HepG2 (cell line): ENCODE measurements around the gene GNA12. TPM values are rescaled to one million over a fixed set of nuclear protein-coding genes. Genes with fewer than 3 reads are reported as not detected.

Experiments used
- ATAC-seq: fragments of 200-7000 bp; cut with Tn5 transposase; 3 replicates; pipeline ENCODE4 v1.9.1; 2020; ENCODE audit warnings: mild to moderate bottlenecking, moderate library complexity
- BruUV-seq: library from RNA; stranded (reverse); fragments of 400-500 nt; replicated peaks from 2 replicates; lab custom pipeline; 2021; lab: Mats Ljungman, UMichigan
- CTCF ChIA-PET: fragments of 300-600 bp; formaldehyde crosslinking; extraction: SDS; loops from one replicate; lab custom pipeline; 2021; ENCODE audit warnings: low total read pairs, inconsistent platforms, low intra/inter-chr PET ratio; lab: Yijun Ruan, JAX
- POLR2A ChIA-PET: fragments of 350-600 bp; sonication (Branson Sonifier 250); formaldehyde crosslinking; loops from one replicate; lab custom pipeline; 2020; ENCODE audit warnings: antibody characterized with exemption, inconsistent platforms; lab: Yijun Ruan, JAX
- DNase-seq: peaks from one replicate; pipeline ENCODE4 v3.0.0-alpha.2; 2015; ENCODE audit warnings: low spot score
- FAIRE-seq: peaks from 3 replicates; lab custom pipeline; 2011; peaks lifted over from hg19 to GRCh38; lab: Jason Lieb, UNC
- H2AFZ ChIP-seq: one replicate; pipeline ENCODE4 v1.6.1; 2011; ENCODE audit warnings: low read length, inconsistent platforms
- H3K27ac ChIP-seq: fragments of 300-600 bp; 3 replicates; pipeline ENCODE4 v1.8.0; 2011; ENCODE audit warnings: mixed run types, mild to moderate bottlenecking, mixed read lengths, low read length, inconsistent platforms; ENCODE audit not compliant: insufficient read depth; ENCODE audit errors: extremely low read length
- H3K27me3 ChIP-seq, 2 experiments: fragments of 200-600 bp in 1 of 2; 2 replicates in 1 of 2; 3 replicates in 1 of 2; pipeline versions ENCODE4 v1.6.0 to v1.8.0; 2011; ENCODE audit warnings: low read length in 2 of 2, mild to moderate bottlenecking in 2 of 2, moderate library complexity in 2 of 2, inconsistent platforms in 1 of 2; ENCODE audit not compliant: insufficient read depth in 2 of 2, control insufficient read depth in 1 of 2
- H3K36me3 ChIP-seq, 2 experiments: fragments of 200-600 bp in 1 of 2; replicated peaks in 1 of 2; 2 replicates in 1 of 2; 3 replicates in 1 of 2; pipeline versions ENCODE4 v1.5.1 to v1.8.0; 2011; ENCODE audit warnings: low read length in 2 of 2, inconsistent platforms in 1 of 2; ENCODE audit not compliant: insufficient read depth in 2 of 2, control insufficient read depth in 1 of 2
- H3K4me1 ChIP-seq: 2 replicates; pipeline ENCODE4 v1.5.1; 2012; ENCODE audit warnings: low read length, inconsistent platforms; ENCODE audit not compliant: insufficient read depth
- H3K4me2 ChIP-seq: 2 replicates; pipeline ENCODE4 v1.6.0; 2011; ENCODE audit warnings: low read depth, low read length, inconsistent platforms
- H3K4me3 ChIP-seq, 3 experiments: fragments of 200-600 bp in 1 of 3; sonication (generic), shearing (Covaris generic) in 1 of 3; replicated peaks in 1 of 3; 2 replicates each; pipeline ENCODE4 v1.5.1; 2011 to 2016; ENCODE audit warnings: low read length in 3 of 3, inconsistent platforms in 2 of 3, low read depth in 2 of 3, mild to moderate bottlenecking in 2 of 3, control low read depth in 1 of 3, mixed read lengths in 1 of 3; ENCODE audit not compliant: insufficient read depth in 1 of 3
- H3K79me2 ChIP-seq: one replicate; pipeline ENCODE4 v1.6.1; 2011; ENCODE audit warnings: low read length, inconsistent platforms; ENCODE audit not compliant: insufficient read depth
- H3K9ac ChIP-seq: 2 replicates; pipeline ENCODE4 v1.6.0; 2011; ENCODE audit warnings: mild to moderate bottlenecking, low read depth, low read length, inconsistent platforms; ENCODE audit not compliant: insufficient read depth
- H3K9me3 ChIP-seq: 2 replicates; pipeline ENCODE4 v1.5.1; 2012; ENCODE audit warnings: mild to moderate bottlenecking, low read length
- H4K20me1 ChIP-seq: 2 replicates; pipeline ENCODE4 v1.6.0; 2011; ENCODE audit warnings: inconsistent platforms, mild to moderate bottlenecking, low read length, moderate library complexity; ENCODE audit not compliant: insufficient read depth
- ARNTL ChIP-seq: sonication (generic); formaldehyde crosslinking; IDR thresholded peaks from 2 replicates; pipeline ENCODE4 v1.4.0; 2020; ENCODE audit warnings: mild to moderate bottlenecking, missing genetic modification reagents
- HMG20A ChIP-seq: IDR thresholded peaks from 2 replicates; pipeline ENCODE4 v1.6.1; 2016; ENCODE audit warnings: borderline replicate concordance
- MED8 ChIP-seq: sonication (generic); formaldehyde crosslinking; IDR thresholded peaks from 2 replicates; pipeline ENCODE4 v1.8.1; 2023; ENCODE audit warnings: mild to moderate bottlenecking, missing genetic modification reagents; ENCODE audit not compliant: insufficient replicate concordance
- SALL1 ChIP-seq: sonication (generic); formaldehyde crosslinking; IDR thresholded peaks from 2 replicates; pipeline ENCODE4 v1.8.0; 2022; ENCODE audit warnings: mild to moderate bottlenecking, missing genetic modification reagents
- SMC3 ChIP-seq: IDR thresholded peaks from 2 replicates; pipeline ENCODE4 v1.6.1; 2011; ENCODE audit warnings: low read length, improper control_type of control experiment
- XRCC5 ChIP-seq: fragments of 200-400 bp; formaldehyde crosslinking; optimal IDR thresholded peaks from 2 replicates; pipeline ENCODE3; 2017; ENCODE audit warnings: mild to moderate bottlenecking, low read length
- ZBTB7A ChIP-seq: sonication (generic); formaldehyde crosslinking; IDR thresholded peaks from 2 replicates; pipeline ENCODE4 v1.8.0; 2022; ENCODE audit warnings: mild to moderate bottlenecking, missing genetic modification reagents
- ZNF230 ChIP-seq: sonication (generic); formaldehyde crosslinking; IDR thresholded peaks from 2 replicates; pipeline ENCODE4 v1.4.0; 2020; ENCODE audit warnings: mild to moderate bottlenecking, missing genetic modification reagents
- ZNF274 ChIP-seq: sonication (generic); formaldehyde crosslinking; IDR thresholded peaks from 2 replicates; pipeline ENCODE4 v1.5.1; 2020; ENCODE audit warnings: mild to moderate bottlenecking, missing genetic modification reagents
- ZNF615 ChIP-seq: sonication (generic); formaldehyde crosslinking; IDR thresholded peaks from 2 replicates; pipeline ENCODE4 v1.5.0; 2020; ENCODE audit warnings: mild to moderate bottlenecking, missing genetic modification reagents, borderline replicate concordance
- WGBS: methylation state at CpG from one replicate; pipeline ENCODE4 v1.1.6; 2017; ENCODE audit warnings: low lambda C conversion rate; 5-methylcytosine and 5-hydroxymethylcytosine counted together
- in situ Hi-C: cut with HindIII; loops from 2 replicates; pipeline ENCODE4 v1.10.0; 2017; ENCODE audit warnings: low pct_unique_long_range_greater_than_20kb; ENCODE audit not compliant: extremely low pct_ligation_motif_present
- intact Hi-C: fragments of 100-400 bp; cut with micrococcal nuclease; formaldehyde crosslinking; loops from one replicate; pipeline ENCODE4 v1.10.0; 2022; ENCODE audit not compliant: unreplicated experiment
- polyA plus RNA-seq, 8 experiments: library from polyadenylated mRNA; depleted of rRNA in 3 of 8; stranded (reverse) in 7 of 8; unstranded in 1 of 8; fragments of >200 nt; fragmentation: Illumina TruSeq in 4 of 8; extraction: Trizol in 4 of 8; gene quantifications; 2 replicates each; pipeline versions ENCODE4 v1.2.1 to v1.2.3, GENCODE V29; 2011 to 2016; ENCODE audit warnings: low read depth in 4 of 8, missing spikeins in 1 of 8, mixed read lengths in 1 of 8; ENCODE audit not compliant: insufficient read depth in 1 of 8
- total RNA-seq, 5 experiments: library from RNA; depleted of rRNA; stranded (reverse); fragments of >200 nt; fragmentation: Illumina TruSeq; extraction: Trizol; gene quantifications; 2 replicates each; pipeline ENCODE4 v1.2.3, GENCODE V29; 2016; ENCODE audit warnings: low read depth in 1 of 5
- TF ChIP-seq, protein P1 (sequence below): sonication (generic); formaldehyde crosslinking; IDR thresholded peaks from 2 replicates; pipeline ENCODE4 v1.5.1; 2020; ENCODE audit warnings: mild to moderate bottlenecking, missing genetic modification reagents, moderate library complexity
- TF ChIP-seq, protein P2 (sequence below): IDR thresholded peaks from 2 replicates; pipeline ENCODE4 v1.6.1; 2012; ENCODE audit warnings: low read depth, low read length, improper control_type of control experiment
- TF ChIP-seq, protein P3 (sequence below): sonication (generic); formaldehyde crosslinking; IDR thresholded peaks from 2 replicates; pipeline ENCODE4 v1.5.1; 2020; ENCODE audit warnings: missing genetic modification reagents, mild to moderate bottlenecking, borderline replicate concordance
- TF ChIP-seq, protein P4 (sequence below): sonication (generic); formaldehyde crosslinking; IDR thresholded peaks from 2 replicates; pipeline ENCODE4 v1.4.0; 2020; ENCODE audit warnings: missing genetic modification reagents, mild to moderate bottlenecking, borderline replicate concordance

Gene GNA12
- total and polyA plus RNA-seq, 2 of the 13 experiments (the other 11 are each of a cell fraction or from before 2014, with no cell fraction given) = 16.2 to 50.9 TPM

DNA sequence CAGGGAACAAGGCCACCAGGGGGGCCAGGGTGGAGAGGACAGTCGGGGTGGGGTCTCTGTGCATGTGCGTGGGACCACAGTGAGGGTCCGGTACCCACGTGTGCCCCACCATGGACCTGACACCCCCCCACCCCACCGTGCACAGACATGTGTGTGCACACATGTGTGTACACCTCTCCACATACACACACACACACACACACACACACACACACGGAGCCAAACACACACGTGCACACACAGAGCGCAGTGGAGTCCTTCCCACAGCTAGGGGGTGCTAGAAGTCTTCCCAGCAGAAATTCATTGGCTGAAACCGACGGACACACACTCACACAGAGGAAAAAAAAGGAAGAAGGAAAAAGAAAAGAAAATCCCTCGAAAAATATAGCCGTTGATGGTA is 42.8 kb upstream of the GNA12 start:
- H2AFZ ChIP-seq = no peak overlapping the region
- ChIA-PET POLR2A (no interaction called here), CTCF (interaction anchor here (1.2 to 2.4 kb wide), 3 partner anchors 268 to 513 kb away, joined by 4 to 19 read pairs (median 8); no protein-coding TSS in a partner anchor)
- no peaks in the 10 kb centered on the region for H3K79me2 ChIP-seq
- no peaks in the 10 kb centered on the region for H4K20me1 ChIP-seq
- no peak overlapping the region for H3K9ac ChIP-seq
- no TSS peak for BruUV-seq
- H3K36me3 ChIP-seq = no peaks in the 10 kb centered on the region
- FAIRE-seq (peak; percentile 82), DNase-seq (peak; percentile 66), ATAC-seq (peak; percentile 83)
- under 1% methylated on average over 8 of the region's 12 CpGs for WGBS
- H3K9me3 ChIP-seq = no peaks in the 10 kb centered on the region
- peaks cover 4 to 20% of the 10 kb centered on the region in 2 experiments; a peak in 4 of 5 replicates for H3K27me3 ChIP-seq
- intact Hi-C loops (no loop called here), in situ Hi-C loops (loop anchor here (5.0 to 25.0 kb wide), 4 partner anchors 270 to 775 kb away; no protein-coding TSS in a partner anchor)
- no peak overlapping the region for H3K4me3 ChIP-seq
- H3K4me1 ChIP-seq = no peaks in the 10 kb centered on the region
- H3K27ac ChIP-seq = no peak overlapping the region
- no peak overlapping the region for H3K4me2 ChIP-seq
- TF ChIP-seq SMC3 (peak; percentile 88), MED8 (no peak), ZNF274 (CRISPR knock-in tag) (0 out of 2 replicates have a peak, but pooled peaks have one; percentile 35), ZNF615 (CRISPR knock-in tag) (no peak), HMG20A (CRISPR knock-in tag) (no peak), ZNF230 (CRISPR knock-in tag) (peak; percentile 77; the same call in 1 of the 2 replicates), XRCC5 (no peak), ARNTL (CRISPR knock-in tag) (0 out of 2 replicates have a peak, but pooled peaks have one; percentile 23), SALL1 (0 out of 2 replicates have a peak, but pooled peaks have one; percentile 19), ZBTB7A (peak; percentile 56; the same call in 1 of the 2 replicates)
- TF ChIP-seq, protein P1, sequence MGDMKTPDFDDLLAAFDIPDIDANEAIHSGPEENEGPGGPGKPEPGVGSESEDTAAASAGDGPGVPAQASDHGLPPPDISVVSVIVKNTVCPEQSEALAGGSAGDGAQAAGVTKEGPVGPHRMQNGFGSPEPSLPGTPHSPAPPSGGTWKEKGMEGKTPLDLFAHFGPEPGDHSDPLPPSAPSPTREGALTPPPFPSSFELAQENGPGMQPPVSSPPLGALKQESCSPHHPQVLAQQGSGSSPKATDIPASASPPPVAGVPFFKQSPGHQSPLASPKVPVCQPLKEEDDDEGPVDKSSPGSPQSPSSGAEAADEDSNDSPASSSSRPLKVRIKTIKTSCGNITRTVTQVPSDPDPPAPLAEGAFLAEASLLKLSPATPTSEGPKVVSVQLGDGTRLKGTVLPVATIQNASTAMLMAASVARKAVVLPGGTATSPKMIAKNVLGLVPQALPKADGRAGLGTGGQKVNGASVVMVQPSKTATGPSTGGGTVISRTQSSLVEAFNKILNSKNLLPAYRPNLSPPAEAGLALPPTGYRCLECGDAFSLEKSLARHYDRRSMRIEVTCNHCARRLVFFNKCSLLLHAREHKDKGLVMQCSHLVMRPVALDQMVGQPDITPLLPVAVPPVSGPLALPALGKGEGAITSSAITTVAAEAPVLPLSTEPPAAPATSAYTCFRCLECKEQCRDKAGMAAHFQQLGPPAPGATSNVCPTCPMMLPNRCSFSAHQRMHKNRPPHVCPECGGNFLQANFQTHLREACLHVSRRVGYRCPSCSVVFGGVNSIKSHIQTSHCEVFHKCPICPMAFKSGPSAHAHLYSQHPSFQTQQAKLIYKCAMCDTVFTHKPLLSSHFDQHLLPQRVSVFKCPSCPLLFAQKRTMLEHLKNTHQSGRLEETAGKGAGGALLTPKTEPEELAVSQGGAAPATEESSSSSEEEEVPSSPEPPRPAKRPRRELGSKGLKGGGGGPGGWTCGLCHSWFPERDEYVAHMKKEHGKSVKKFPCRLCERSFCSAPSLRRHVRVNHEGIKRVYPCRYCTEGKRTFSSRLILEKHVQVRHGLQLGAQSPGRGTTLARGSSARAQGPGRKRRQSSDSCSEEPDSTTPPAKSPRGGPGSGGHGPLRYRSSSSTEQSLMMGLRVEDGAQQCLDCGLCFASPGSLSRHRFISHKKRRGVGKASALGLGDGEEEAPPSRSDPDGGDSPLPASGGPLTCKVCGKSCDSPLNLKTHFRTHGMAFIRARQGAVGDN (CRISPR knock-in tag) = no peak
- TF ChIP-seq, protein P2, sequence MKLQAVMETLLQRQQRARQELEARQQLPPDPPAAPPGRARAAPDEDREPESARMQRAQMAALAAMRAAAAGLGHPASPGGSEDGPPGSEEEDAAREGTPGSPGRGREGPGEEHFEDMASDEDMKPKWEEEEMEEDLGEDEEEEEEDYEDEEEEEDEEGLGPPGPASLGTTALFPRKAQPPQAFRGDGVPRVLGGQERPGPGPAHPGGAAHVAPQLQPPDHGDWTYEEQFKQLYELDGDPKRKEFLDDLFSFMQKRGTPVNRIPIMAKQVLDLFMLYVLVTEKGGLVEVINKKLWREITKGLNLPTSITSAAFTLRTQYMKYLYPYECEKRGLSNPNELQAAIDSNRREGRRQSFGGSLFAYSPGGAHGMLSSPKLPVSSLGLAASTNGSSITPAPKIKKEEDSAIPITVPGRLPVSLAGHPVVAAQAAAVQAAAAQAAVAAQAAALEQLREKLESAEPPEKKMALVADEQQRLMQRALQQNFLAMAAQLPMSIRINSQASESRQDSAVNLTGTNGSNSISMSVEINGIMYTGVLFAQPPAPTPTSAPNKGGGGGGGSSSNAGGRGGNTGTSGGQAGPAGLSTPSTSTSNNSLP = no peak
- TF ChIP-seq, protein P3, sequence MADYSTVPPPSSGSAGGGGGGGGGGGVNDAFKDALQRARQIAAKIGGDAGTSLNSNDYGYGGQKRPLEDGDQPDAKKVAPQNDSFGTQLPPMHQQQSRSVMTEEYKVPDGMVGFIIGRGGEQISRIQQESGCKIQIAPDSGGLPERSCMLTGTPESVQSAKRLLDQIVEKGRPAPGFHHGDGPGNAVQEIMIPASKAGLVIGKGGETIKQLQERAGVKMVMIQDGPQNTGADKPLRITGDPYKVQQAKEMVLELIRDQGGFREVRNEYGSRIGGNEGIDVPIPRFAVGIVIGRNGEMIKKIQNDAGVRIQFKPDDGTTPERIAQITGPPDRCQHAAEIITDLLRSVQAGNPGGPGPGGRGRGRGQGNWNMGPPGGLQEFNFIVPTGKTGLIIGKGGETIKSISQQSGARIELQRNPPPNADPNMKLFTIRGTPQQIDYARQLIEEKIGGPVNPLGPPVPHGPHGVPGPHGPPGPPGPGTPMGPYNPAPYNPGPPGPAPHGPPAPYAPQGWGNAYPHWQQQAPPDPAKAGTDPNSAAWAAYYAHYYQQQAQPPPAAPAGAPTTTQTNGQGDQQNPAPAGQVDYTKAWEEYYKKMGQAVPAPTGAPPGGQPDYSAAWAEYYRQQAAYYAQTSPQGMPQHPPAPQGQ (CRISPR knock-in tag) = no peak
- TF ChIP-seq, protein P4, sequence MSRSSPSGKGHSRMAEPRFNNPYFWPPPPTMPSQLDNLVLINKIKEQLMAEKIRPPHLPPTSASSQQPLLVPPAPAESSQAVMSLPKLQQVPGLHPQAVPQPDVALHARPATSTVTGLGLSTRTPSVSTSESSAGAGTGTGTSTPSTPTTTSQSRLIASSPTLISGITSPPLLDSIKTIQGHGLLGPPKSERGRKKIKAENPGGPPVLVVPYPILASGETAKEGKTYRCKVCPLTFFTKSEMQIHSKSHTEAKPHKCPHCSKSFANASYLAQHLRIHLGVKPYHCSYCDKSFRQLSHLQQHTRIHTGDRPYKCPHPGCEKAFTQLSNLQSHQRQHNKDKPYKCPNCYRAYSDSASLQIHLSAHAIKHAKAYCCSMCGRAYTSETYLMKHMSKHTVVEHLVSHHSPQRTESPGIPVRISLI = peak; percentile 37; the same call in 1 of the 2 replicates
